OCI-LY3 (cell line): Measurements from ENCODE around the gene SRRM1.

Experiments
- EZH2phosphoT487 ChIP-seq: fragments of 200-600 bp; shearing (Covaris generic); IDR thresholded peaks from 2 replicates; pipeline ENCODE4 v1.6.1; 2018; ENCODE audit warnings: antibody characterized with exemption, mixed run types, low read depth
- TF ChIP-seq, protein P1 (sequence below): fragments of 200-600, 300-600 bp; sonication (generic); IDR thresholded peaks from 2 replicates; pipeline ENCODE4 v1.5.1; 2014; ENCODE audit warnings: antibody characterized with exemption, low read length, low read depth

DNA sequence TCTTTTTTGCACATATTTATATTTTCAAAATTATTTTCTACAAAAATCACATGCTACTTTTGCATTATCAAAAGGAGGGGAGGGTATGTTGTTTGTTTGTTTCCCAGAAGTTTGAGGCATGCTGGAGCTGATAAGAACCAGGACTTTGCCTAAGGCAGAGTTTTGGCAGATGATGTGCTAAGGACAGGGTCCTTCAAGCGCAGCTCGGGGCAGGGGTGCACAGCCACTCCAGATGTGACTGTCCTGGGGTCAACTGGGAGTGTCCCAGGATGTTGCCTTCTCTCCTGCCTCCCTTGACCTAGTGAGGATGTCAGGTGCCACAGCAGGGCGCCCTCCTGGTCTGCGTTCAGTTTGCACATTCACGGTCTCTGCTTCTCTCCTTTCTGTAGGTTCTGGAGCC, 42.6 kb upstream of the SRRM1 start:
- TF ChIP-seq, protein P1, sequence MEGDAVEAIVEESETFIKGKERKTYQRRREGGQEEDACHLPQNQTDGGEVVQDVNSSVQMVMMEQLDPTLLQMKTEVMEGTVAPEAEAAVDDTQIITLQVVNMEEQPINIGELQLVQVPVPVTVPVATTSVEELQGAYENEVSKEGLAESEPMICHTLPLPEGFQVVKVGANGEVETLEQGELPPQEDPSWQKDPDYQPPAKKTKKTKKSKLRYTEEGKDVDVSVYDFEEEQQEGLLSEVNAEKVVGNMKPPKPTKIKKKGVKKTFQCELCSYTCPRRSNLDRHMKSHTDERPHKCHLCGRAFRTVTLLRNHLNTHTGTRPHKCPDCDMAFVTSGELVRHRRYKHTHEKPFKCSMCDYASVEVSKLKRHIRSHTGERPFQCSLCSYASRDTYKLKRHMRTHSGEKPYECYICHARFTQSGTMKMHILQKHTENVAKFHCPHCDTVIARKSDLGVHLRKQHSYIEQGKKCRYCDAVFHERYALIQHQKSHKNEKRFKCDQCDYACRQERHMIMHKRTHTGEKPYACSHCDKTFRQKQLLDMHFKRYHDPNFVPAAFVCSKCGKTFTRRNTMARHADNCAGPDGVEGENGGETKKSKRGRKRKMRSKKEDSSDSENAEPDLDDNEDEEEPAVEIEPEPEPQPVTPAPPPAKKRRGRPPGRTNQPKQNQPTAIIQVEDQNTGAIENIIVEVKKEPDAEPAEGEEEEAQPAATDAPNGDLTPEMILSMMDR, result no peak
- no peak for TF ChIP-seq EZH2phosphoT487
